Fibroblast of the conjunctiva (primary cell): Measurements from ENCODE around the gene GALNT3.

Experiments
- DNase-seq: peaks from one replicate; pipeline ENCODE4 v3.0.0-alpha.2; 2010; ENCODE audit warnings: low read depth

Gene GALNT3

DNA sequence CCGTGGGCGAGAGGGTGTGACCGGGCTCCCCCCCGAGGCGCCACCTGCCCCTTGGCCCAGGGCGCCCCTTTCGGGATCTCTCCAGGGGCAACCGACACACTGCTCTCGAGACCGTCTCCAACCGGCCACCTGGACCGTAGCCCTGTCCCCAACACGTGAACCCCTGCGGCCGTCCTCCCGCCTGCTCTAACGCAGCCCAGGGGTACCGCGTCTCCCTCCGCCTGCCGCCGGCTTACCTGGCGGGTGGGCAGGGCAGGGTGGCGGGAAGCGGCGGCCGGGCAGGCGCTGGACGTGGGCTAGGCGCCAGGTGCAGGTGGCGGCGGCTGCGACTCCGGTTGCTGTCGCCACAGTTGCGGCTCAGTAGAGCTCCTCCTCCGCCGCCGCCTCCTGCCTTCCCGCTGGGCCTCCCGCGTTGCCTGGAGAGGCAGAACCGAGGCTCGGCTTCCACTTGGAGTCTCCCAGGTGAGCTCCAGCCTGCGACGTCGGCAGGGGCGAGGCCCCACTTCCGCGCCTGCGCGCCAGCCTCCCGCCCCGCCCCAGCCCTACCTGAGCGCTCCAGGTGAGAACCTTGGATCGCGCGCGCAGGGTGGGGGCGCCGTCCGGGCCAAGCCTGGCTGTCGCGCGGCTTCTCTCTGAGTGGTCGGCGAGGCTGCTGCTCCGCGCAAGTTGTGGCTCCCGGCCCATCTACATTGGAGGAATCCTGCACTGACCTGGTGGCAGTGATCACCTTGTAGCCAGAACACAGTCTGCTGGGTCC is at the start of gene GALNT3:
Gene GALNT3 (minus strand): TSS at position 469 of the 757 bp plus-strand sequence. CDS start 23,547 bp downstream, outside the sequence.
- no peak for DNase-seq

DNA sequence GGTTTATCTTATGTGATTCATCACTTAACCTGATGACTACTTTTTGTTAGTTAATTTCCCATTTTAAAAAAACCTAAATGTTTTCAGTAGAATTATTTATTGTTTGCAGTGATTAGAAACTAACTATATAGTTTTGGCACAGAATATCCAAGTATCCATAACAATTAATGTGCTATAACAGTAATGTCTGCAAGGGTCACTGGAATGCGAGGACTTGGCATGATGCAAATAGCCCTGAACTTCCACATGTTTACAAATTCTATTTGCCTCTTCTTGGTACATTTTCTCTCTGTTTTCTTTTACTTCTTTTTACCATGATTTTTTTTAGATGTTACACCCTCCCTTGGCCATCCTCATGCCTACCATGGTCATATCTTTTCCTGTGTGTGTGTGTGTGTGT is 49.3 kb upstream of the GALNT3 start:
- DNase-seq: no peak

GRCh38 chr2:165840333-165840958 is 46.4 kb upstream of the GALNT3 start:
- no peak for DNase-seq

DNA sequence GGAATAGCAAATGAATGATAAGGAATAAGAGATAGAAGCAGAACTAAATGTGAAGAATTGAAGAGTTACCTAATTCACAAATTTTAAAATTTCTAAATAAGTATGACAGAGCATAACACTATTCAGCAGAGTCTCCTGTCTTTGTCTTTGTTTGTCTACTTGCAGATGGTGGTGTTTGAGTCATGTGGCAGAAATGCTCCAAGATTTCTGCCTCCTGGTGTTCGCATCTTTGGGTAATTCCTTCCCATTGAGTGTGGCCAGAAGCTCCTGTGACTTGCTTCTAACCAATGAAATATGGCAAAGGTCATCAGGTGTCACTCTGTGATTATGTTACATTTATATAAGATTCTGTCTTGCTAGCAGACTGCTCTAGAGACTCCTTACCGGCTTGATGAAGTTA is 45.6 kb upstream of the GALNT3 start:
- DNase-seq: no peak

GRCh38 chr2:165837122-165837521 is 43.1 kb upstream of the GALNT3 start:
- no peak for DNase-seq

DNA sequence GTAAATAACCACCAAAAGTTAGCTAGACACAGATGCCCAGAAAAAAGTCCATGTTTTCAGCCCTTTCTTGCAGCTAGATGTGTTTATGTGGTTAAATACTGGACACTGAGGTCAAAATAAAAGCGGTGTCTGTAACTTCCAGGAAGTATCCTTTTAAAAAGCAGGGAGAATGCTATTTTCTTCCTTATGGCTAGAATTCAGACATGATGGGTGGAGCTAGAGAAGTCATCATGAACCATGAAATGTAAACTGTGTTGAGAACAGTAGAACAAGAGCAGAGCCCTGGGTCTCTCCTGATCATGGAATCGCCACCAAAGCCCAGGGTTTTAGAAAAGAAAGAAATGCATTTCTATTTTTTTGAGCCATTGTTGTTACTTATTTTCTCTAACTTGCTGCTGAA is 41.3 kb upstream of the GALNT3 start:
- no peak for DNase-seq

DNA sequence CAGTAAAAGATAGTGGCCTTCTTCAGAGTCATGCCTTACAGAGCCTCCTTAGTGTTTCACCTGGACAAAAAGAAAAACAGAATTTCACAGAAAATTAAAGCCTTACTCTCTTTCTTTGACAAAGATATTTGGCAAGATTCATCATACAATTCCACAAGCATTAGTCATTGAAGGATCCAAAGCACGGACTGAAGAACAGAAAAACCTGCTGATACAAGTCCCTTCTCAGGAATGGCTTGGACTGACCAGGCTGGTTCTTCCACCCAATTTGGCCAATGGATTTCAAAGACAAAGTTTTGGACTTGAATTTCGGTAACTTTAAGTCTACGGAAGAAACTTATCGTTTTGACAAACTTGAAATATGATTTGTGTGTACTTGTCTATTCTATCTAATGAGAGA is 39.1 kb upstream of the GALNT3 start:
- peak; percentile 9 for DNase-seq

GRCh38 chr2:165827921-165828276 is 33.9 kb upstream of the GALNT3 start:
- no peak for DNase-seq

GRCh38 chr2:165827016-165827920 is 33.2 kb upstream of the GALNT3 start:
- no peak for DNase-seq

DNA sequence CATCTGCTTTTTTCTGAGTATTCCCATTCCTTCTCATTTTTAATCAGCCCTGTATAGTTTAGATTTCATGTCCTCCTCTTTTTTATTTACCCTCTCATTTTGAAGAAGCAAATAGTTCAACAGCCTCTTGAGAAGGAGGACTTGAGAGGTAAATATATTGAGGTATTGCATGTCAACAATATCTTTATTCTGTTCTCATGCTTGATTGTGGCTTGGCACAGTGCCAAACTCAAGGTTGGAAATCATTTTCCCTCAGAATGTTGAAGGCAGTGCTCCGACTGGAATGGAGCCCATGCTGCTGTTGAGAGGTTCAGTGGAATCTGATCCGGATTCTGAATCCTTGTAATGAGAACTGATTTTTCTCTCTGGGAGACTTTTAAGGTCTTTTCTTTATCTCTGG is 31.0 kb upstream of the GALNT3 start:
- DNase-seq: no peak

- DNase-seq: no peak
These were observed 26.2 kb upstream of the GALNT3 start for GRCh38 chr2:165820296-165820695.

- DNase-seq: no peak
These were observed 24.9 kb upstream of the GALNT3 start for GRCh38 chr2:165818920-165819319.

DNA sequence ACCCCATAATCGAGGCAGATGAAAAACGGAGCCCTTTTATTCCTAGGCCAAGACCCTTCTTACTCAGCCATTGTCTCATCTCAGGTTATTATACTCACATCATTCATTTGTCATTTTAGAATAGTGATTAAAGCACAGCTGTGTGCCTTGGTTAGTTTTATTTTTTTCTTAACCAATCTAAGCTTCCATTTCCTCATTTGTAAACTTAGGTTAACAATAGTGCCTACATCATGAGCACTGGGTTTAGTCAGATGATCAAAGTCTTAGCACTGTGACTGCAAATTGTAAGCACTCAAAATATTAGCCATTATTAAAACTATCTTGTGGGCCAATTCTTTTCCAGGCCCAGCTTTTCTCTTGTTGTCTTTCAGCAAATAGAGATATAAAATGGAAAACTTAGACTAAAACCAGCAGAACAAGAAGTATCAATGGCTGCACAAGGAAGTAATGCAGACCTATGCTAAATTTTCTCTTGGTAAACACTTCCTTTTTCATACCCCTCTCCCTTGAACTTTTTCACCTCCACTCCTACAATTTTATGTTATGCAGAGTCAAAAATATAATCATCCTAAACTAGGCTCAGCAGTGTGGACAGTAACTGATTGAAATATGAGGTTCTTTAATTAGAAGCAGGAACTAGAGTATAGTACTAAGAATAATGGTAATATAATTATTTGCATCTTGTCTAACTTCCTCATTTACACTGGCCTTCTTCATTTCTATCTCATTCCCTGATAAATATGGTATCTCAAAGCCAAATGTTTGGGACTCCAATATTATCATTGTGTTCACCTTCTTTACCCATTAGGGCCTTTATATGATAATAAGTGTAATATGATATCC is 21.5 kb upstream of the GALNT3 start:
- no peak for DNase-seq

DNA sequence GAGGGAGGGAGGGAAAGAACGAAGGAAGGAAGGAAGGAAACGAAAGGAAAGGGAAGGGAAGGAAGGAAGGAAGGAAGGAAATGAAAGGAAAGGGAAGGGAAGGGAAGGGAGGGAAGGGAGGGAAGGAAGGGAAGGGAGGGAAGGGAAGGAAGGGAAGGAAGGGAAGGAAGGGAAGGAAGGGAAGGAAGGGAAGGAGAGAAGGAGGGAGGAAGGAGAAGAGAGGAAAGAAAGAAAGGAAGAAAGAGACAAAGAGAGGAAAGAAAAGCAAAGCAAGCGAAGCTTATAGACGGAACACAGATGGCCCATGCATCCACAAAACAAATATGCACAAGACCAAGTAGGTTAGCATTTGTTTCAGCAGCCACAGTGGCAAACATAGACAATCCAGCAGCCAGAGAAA is 20.4 kb upstream of the GALNT3 start:
- no peak for DNase-seq

- DNase-seq: no peak
These were observed 17.7 kb upstream of the GALNT3 start for GRCh38 chr2:165811592-165812370.

GRCh38 chr2:165810418-165810817 is 16.4 kb upstream of the GALNT3 start:
- no peak for DNase-seq

GRCh38 chr2:165804719-165805118 is 10.7 kb upstream of the GALNT3 start:
- DNase-seq: no peak

DNA sequence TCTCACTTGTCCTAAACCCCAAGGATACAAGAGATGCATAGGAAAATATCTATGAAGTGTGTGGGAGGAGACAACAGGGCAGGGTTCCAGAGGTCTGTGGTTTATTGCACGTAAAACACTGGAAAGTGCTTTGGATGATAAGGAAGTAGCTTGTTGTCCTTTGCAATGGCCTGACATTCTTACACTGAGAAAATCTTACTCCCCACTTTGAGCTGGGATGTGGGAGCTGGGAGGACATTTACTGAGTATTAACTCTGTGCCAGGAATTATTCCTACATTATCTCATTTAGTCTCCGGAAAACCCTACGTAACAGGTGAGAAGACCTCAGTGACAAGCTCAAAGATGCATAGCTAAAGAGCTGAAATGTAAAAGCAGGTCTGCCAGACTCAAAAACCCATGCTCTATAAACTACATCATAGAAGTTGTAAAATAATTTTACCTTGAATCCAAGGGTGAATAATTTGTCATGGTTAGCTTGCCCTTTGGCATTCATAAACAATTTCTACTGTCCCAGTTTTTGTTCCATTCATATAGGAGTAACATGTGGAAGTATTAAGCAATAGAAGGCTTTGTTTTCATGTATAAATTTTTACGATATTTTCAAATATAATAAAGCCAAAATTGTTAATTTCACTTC is 9.2 kb upstream of the GALNT3 start:
- DNase-seq: no peak

- DNase-seq: no peak
These were observed 7.1 kb upstream of the GALNT3 start for GRCh38 chr2:165801176-165801575.

DNA sequence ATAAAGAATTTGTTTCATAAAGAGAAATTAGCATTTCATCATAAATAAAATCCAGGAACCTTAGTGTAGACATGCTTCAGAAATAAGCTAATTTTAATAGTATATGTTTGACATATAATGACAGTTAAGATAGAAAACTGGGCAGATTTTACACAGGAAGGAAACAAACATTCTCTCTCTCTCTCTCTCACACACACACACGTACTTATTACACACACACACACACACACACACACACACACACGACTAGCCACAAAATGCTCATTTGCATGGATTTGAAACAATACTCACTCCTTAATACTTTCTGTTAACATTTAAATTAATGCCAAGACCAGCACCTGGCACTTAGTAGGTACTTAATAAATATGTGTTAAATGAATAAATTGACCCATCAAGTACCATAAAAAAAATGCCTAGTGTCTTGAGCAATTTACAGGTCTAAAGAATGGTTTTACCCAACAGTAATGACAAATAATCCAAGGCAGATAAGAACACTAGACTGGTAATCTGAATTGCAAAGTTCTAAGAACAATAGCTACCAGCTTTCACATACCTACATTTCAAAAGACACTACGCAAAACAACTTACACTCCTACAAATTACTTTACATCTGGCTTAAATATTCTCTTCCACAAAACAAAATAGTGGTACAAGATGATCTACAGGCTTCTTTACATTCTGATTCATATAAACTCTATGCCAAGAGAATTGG is 2.9 kb upstream of the GALNT3 start:
- DNase-seq: no peak
